GM12878 (cell line): ENCODE results near the gene USH2A. TPM values are rescaled to one million over a fixed set of nuclear protein-coding genes. Genes with fewer than 3 reads are reported as not detected.

ENCODE experiments used
- ATAC-seq: fragments of 200-7000 bp; cut with Tn5 transposase; 3 replicates; pipeline ENCODE4 v1.9.1; 2020; ENCODE audit warnings: mild to moderate bottlenecking, moderate library complexity
- BruUV-seq: library from RNA; stranded (reverse); fragments of 400-500 nt; replicated peaks from 2 replicates; lab custom pipeline; 2021; lab: Mats Ljungman, UMichigan
- CTCF ChIA-PET: fragments of 300-600 bp; sonication (Branson Sonifier 250); formaldehyde crosslinking; extraction: SDS; loops from one replicate; lab custom pipeline; 2021; ENCODE audit warnings: inconsistent platforms; lab: Yijun Ruan, JAX
- POLR2A ChIA-PET: fragments of 350-600 bp; formaldehyde crosslinking; extraction: SDS; loops from one replicate; lab custom pipeline; 2021; ENCODE audit warnings: inconsistent platforms; lab: Charles Lee
- RAD21 ChIA-PET: fragments of 300-600 bp; sonication (Branson Sonifier 250); formaldehyde crosslinking; loops from one replicate; lab custom pipeline; 2023; ENCODE audit warnings: antibody characterized with exemption; ENCODE audit not compliant: unreplicated experiment; lab: Charles Lee
- SMC1A ChIA-PET: fragments of 300-600 bp; sonication (Branson Sonifier 250); formaldehyde crosslinking; loops from one replicate; lab custom pipeline; 2023; ENCODE audit not compliant: unreplicated experiment, uncharacterized antibody; lab: Charles Lee
- DNase-seq: peaks from one replicate; pipeline ENCODE4 v3.0.0-alpha.2; 2011; ENCODE audit warnings: low read depth, low spot score
- FAIRE-seq: peaks from 3 replicates; lab custom pipeline; 2011; peaks lifted over from hg19 to GRCh38; lab: Jason Lieb, UNC
- H2AFZ ChIP-seq: 2 replicates; pipeline ENCODE4 v1.6.0; 2011; ENCODE audit warnings: low read depth, low read length, control low read depth; ENCODE audit not compliant: control insufficient read depth
- H3K27ac ChIP-seq: 2 replicates; pipeline ENCODE4 v1.5.1; 2011; ENCODE audit warnings: control low read depth; ENCODE audit not compliant: control insufficient read depth, insufficient read depth
- H3K27me3 ChIP-seq, 2 experiments: replicated peaks in 1 of 2; 2 replicates each; pipeline versions ENCODE4 v1.6.0 to v1.6.1; 2011; ENCODE audit warnings: low read length in 1 of 2; ENCODE audit not compliant: control insufficient read depth in 2 of 2, insufficient read depth in 2 of 2
- H3K36me3 ChIP-seq, 2 experiments: 2 replicates each; pipeline ENCODE4 v1.5.1; 2011; ENCODE audit warnings: low read length in 1 of 2; ENCODE audit not compliant: control insufficient read depth in 2 of 2, insufficient read depth in 2 of 2
- H3K4me1 ChIP-seq: 2 replicates; pipeline ENCODE4 v1.6.1; 2011; ENCODE audit warnings: mild to moderate bottlenecking, low read length, moderate library complexity, mixed read lengths; ENCODE audit not compliant: control insufficient read depth, insufficient read depth
- H3K4me2 ChIP-seq: 2 replicates; pipeline ENCODE4 v1.6.0; 2011; ENCODE audit warnings: control low read depth; ENCODE audit not compliant: control insufficient read depth, insufficient read depth
- H3K4me3 ChIP-seq: fragments of 200-600 bp; sonication (generic); 2 replicates; pipeline ENCODE4 v1.5.1; 2016
- H3K79me2 ChIP-seq: 2 replicates; pipeline ENCODE4 v1.6.0; 2011; ENCODE audit warnings: low read length; ENCODE audit not compliant: control insufficient read depth, insufficient read depth
- H3K9ac ChIP-seq: 2 replicates; pipeline ENCODE4 v1.8.0; 2011; ENCODE audit warnings: low read length, control low read depth, mixed read lengths; ENCODE audit not compliant: control insufficient read depth, insufficient read depth
- H3K9me3 ChIP-seq: replicated peaks from 3 replicates; pipeline ENCODE4 v1.5.1; 2011; ENCODE audit warnings: mild to moderate bottlenecking, low read length; ENCODE audit not compliant: control insufficient read depth, insufficient read depth
- H4K20me1 ChIP-seq: 2 replicates; pipeline ENCODE4 v1.6.0; 2011; ENCODE audit not compliant: control insufficient read depth, insufficient read depth
- CEBPB ChIP-seq, 2 experiments: fragments of 150-350 bp in 1 of 2; IDR thresholded peaks; 2 replicates each; pipeline ENCODE4 v1.6.1; 2012 to 2014; ENCODE audit warnings: low read depth in 2 of 2, low read length in 2 of 2, borderline replicate concordance in 1 of 2, inconsistent platforms in 1 of 2
- KLF5 ChIP-seq: fragments of 450-650 bp; IDR thresholded peaks from 2 replicates; pipeline ENCODE4 v1.6.1; 2014; ENCODE audit warnings: mild to moderate bottlenecking; ENCODE audit not compliant: partially characterized antibody
- MEF2B ChIP-seq: fragments of 450-650 bp; IDR thresholded peaks from 2 replicates; pipeline ENCODE4 v1.6.1; 2018; ENCODE audit warnings: mild to moderate bottlenecking, moderate library complexity; ENCODE audit not compliant: partially characterized antibody, poor library complexity, severe bottlenecking
- NRF1 ChIP-seq: conservative IDR thresholded peaks from 2 replicates; pipeline ENCODE4 v1.6.1; 2011; ENCODE audit warnings: mild to moderate bottlenecking, low read depth, low read length, improper control_type of control experiment
- SREBF1 ChIP-seq: IDR thresholded peaks from 2 replicates; pipeline ENCODE4 v1.6.1; 2012; ENCODE audit warnings: mild to moderate bottlenecking, low read length
- SRF ChIP-seq, 2 experiments: IDR thresholded peaks; 2 replicates each; pipeline ENCODE4 v1.6.1; 2011; ENCODE audit warnings: low read depth in 2 of 2, low read length in 2 of 2, mild to moderate bottlenecking in 1 of 2, moderate library complexity in 1 of 2
- USF2 ChIP-seq: IDR thresholded peaks from 2 replicates; pipeline ENCODE4 v1.6.1; 2011; ENCODE audit warnings: low read depth, low read length, improper control_type of control experiment, borderline replicate concordance
- WRNIP1 ChIP-seq: IDR thresholded peaks from 2 replicates; pipeline ENCODE4 v1.6.1; 2011; ENCODE audit warnings: low read depth, low read length, improper control_type of control experiment, borderline replicate concordance
- ZBTB11 ChIP-seq: fragments of 450-650 bp; formaldehyde crosslinking; IDR thresholded peaks from 2 replicates; pipeline ENCODE4 v1.5.0; 2022; ENCODE audit warnings: mild to moderate bottlenecking, missing genetic modification characterization
- ZBTB33 ChIP-seq: fragments of 450-650 bp; IDR thresholded peaks from 2 replicates; pipeline ENCODE4 v1.6.1; 2017; ENCODE audit warnings: mild to moderate bottlenecking
- ZNF622 ChIP-seq: fragments of 450-650 bp; IDR thresholded peaks from 2 replicates; pipeline ENCODE4 v1.6.1; 2017; ENCODE audit warnings: mild to moderate bottlenecking, inconsistent platforms
- ZSCAN29 ChIP-seq: fragments of 450-650 bp; IDR thresholded peaks from 2 replicates; pipeline ENCODE4 v1.6.1; 2017; ENCODE audit warnings: mild to moderate bottlenecking, moderate library complexity
- WGBS: methylation state at CpG from one replicate; pipeline ENCODE4 v1.1.6; 2016; ENCODE audit warnings: low lambda C conversion rate; ENCODE audit not compliant: insufficient replicate concordance, insufficient coverage; ENCODE audit errors: missing lambda C conversion rate; 5-methylcytosine and 5-hydroxymethylcytosine counted together
- in situ Hi-C: fragments of 300-500 bp; cut with MboI; formaldehyde crosslinking; loops from 9 replicates; pipeline ENCODE4 v1.14.3; 2018; ENCODE audit warnings: mixed read lengths
- intact Hi-C: fragments of 100-400 bp; cut with micrococcal nuclease; formaldehyde crosslinking; loops from one replicate; pipeline ENCODE4 v1.14.2; 2022; ENCODE audit not compliant: unreplicated experiment
- polyA plus RNA-seq, 11 experiments: library from polyadenylated mRNA; depleted of rRNA in 4 of 11; unstranded in 6 of 11; stranded (reverse) in 5 of 11; fragments of >200 nt; fragmentation: Nextera tagmentation in 4 of 11; fragmentation: Illumina TruSeq in 1 of 11; extraction: Ambion mirVana in 4 of 11; extraction: Trizol in 1 of 11; gene quantifications; 1 replicate in 1 of 11; 2 replicates in 10 of 11; pipeline versions ENCODE4 v1.2.1 to v1.2.3, GENCODE V29; 2011 to 2016; ENCODE audit warnings: inconsistent platforms in 2 of 11, missing spikeins in 2 of 11, low read depth in 1 of 11
- total RNA-seq, 4 experiments: library from RNA; depleted of rRNA in 3 of 4; stranded (reverse); fragments of >200 nt in 3 of 4; fragmentation: Illumina TruSeq in 1 of 4; extraction: Trizol in 1 of 4; gene quantifications; 2 replicates each; pipeline versions ENCODE4 v1.2.1 to v1.2.3, GENCODE V29; 2013 to 2021

The USH2A gene
- total and polyA plus RNA-seq, 10 of the 15 experiments (the other 5 are each of a cell fraction or from before 2014, with no cell fraction given): under 0.01 to 0.20 (median 0.01) TPM; not detected in 2

- Histone ChIP-seq H3K9ac (no peak overlapping the region), H3K4me3 (no peak overlapping the region), H3K27me3 (no peaks in the 10 kb centered on the region), H3K79me2 (no peaks in the 10 kb centered on the region), H3K9me3 (no peaks in the 10 kb centered on the region), H4K20me1 (no peaks in the 10 kb centered on the region), H2AFZ (no peak overlapping the region), H3K36me3 (no peaks in the 10 kb centered on the region), H3K4me1 (no peaks in the 10 kb centered on the region), H3K4me2 (no peak overlapping the region), H3K27ac (no peak overlapping the region)
- ATAC-seq (peak; percentile 73), DNase-seq (no peak), FAIRE-seq (no peak)
- ChIA-PET POLR2A (no interaction called here), RAD21 (interaction anchor here (0.9 kb wide), 1 partner anchor 31 kb away, joined by 3 read pairs; no protein-coding TSS in a partner anchor), CTCF (interaction anchor here (1.3 kb wide), 1 partner anchor 19 kb away, joined by 3 read pairs; no protein-coding TSS in a partner anchor), SMC1A (interaction anchor here (1.1 kb wide), 1 partner anchor 13 kb away, joined by 4 read pairs; no protein-coding TSS in a partner anchor)
- TF ChIP-seq SREBF1 (no peak), WRNIP1 (no peak), ZBTB11 (no peak), KLF5 (no peak), ZNF622 (no peak), SRF (IDR thresholded peaks at IDR 0.05; ENCODE audit: low read depth in 2 of 2, low read length in 2 of 2) (no peak), ZSCAN29 (no peak), USF2 (no peak), NRF1 (no peak), ZBTB33 (no peak), MEF2B (no peak), CEBPB (IDR thresholded peaks at IDR 0.05; ENCODE audit: borderline replicate concordance in 1 of 2, low read depth in 2 of 2, low read length in 2 of 2) (no peak)
- no TSS peak for BruUV-seq
- intact Hi-C loops (no loop called here), in situ Hi-C loops (no loop called here)
- 42% methylated on average over 1 of the region's 1 CpG for WGBS
Measured at GRCh38 chr1:216032284-216032683, 391.0 kb downstream of the USH2A start.
